Body of pancreas (tissue), 4 donors: Measurements from ENCODE around the gene SGMS1. TPM values are rescaled to one million over a fixed set of nuclear protein-coding genes. Genes with fewer than 3 reads are reported as not detected.

Source experiments
- ATAC-seq: fragments of 150-250 bp; one replicate; pipeline ENCODE4 v1.9.1; 2016
- DNase-seq, 4 donors: peaks; one replicate each; pipeline ENCODE4 v3.0.0-alpha.2; 2019
- H3K27ac ChIP-seq, 4 donors: fragments of 200-600 bp; sonication (generic); 1 replicate in 3 of 4; 2 replicates in 1 of 4; pipeline versions ENCODE4 v1.5.1 to v1.6.1; 2016 to 2019; ENCODE audit warnings: mild to moderate bottlenecking in 1 of 4, mixed read lengths in 1 of 4, moderate library complexity in 1 of 4
- H3K27me3 ChIP-seq, 2 donors: fragments of 200-600 bp; sonication (generic); one replicate each; pipeline ENCODE4 v1.6.0; 2016; ENCODE audit warnings: mild to moderate bottlenecking in 1 of 2
- H3K36me3 ChIP-seq, 2 donors: fragments of 200-600 bp; sonication (generic); replicated peaks in 1 of 2; 2 replicates each; pipeline ENCODE4 v1.5.1; 2016; ENCODE audit warnings: low read depth in 2 of 2; ENCODE audit not compliant: insufficient read depth in 1 of 2
- H3K4me1 ChIP-seq: fragments of 200-600 bp; sonication (generic); one replicate; pipeline ENCODE4 v1.6.0; 2016
- H3K4me3 ChIP-seq, 2 donors: fragments of 200-600 bp; sonication (generic); 1 replicate in 1 of 2; 2 replicates in 1 of 2; pipeline ENCODE4 v1.5.1; 2016 to 2019
- H3K9me3 ChIP-seq, 3 donors: fragments of 200-600 bp; sonication (generic); 1 replicate in 2 of 3; 2 replicates in 1 of 3; pipeline ENCODE4 v1.5.1; 2016
- CTCF ChIP-seq, 7 experiments: fragments of 450-650 bp in 4 of 7; fragments of 200-600 bp in 3 of 7; sonication (generic) in 3 of 7; IDR thresholded peaks; one replicate each; pipeline ENCODE4 v1.5.1; 2016 to 2019; ENCODE audit warnings: antibody characterized with exemption in 7 of 7
- POLR2A ChIP-seq, 3 donors: fragments of 450-650 bp; IDR thresholded peaks; one replicate each; pipeline ENCODE4 v1.6.1; 2016; ENCODE audit warnings: antibody characterized with exemption in 3 of 3, mild to moderate bottlenecking in 2 of 3
- WGBS, 2 donors: methylation state at CpG; one replicate each; pipeline ENCODE4 v1.1.5; 2017; 5-methylcytosine and 5-hydroxymethylcytosine counted together
- intact Hi-C: fragments of 100-400 bp; cut with DNase I; formaldehyde crosslinking; loops from one replicate; pipeline ENCODE4 v1.15.1; 2023
- total RNA-seq, 2 donors: library from RNA; depleted of rRNA; stranded (reverse); fragments of >200 nt; gene quantifications; one replicate each; pipeline ENCODE4 v1.1.0, GENCODE V29; 2016

Gene SGMS1
- total RNA-seq, 2 donors from 2014 or later: 46.2 to 68.9 TPM

- ATAC-seq (no peak), DNase-seq (no peak)
- peaks cover 25% of the 10 kb centered on the region for H3K4me1 ChIP-seq
- no peaks in the 10 kb centered on the region for H3K27me3 ChIP-seq
- H3K27ac ChIP-seq: no peak overlapping the region
- H3K4me3 ChIP-seq: no peak overlapping the region
- TF ChIP-seq POLR2A (IDR thresholded peaks at IDR 0.05): no peak
- TF ChIP-seq CTCF (IDR thresholded peaks at IDR 0.05): no peak
- H3K9me3 ChIP-seq: no peaks in the 10 kb centered on the region
- H3K36me3 ChIP-seq: no peaks in the 10 kb centered on the region
- intact Hi-C loops: loop anchor here (10.0 kb wide), 1 partner anchor 206 kb away; the partner anchor contains the start of gene SGMS1
- WGBS, 2 donors: 79 to 83% methylated on average over 3 of the region's 3 CpGs
These were observed 204.7 kb downstream of the SGMS1 start for GRCh38 chr10:50419091-50419490.

GRCh38 chr10:50417886-50418830, 205.6 kb downstream of the SGMS1 start:
- Histone ChIP-seq H3K4me3 (peak overlapping the region in 1 of 2 donors; percentile 21), H3K4me1 (peaks cover 34% of the 10 kb centered on the region), H3K27ac (peak overlapping the region; percentile 55 to 81 (median 76)), H3K27me3 (no peaks in the 10 kb centered on the region), H3K36me3 (no peaks in the 10 kb centered on the region), H3K9me3 (no peaks in the 10 kb centered on the region)
- intact Hi-C loops: loop anchor here (10.0 kb wide), 1 partner anchor 207 kb away; the partner anchor contains the start of gene SGMS1
- peak; percentile 82 for ATAC-seq
- TF ChIP-seq CTCF (IDR thresholded peaks at IDR 0.05) (peak in 1 of 7 experiments; percentile 7), POLR2A (IDR thresholded peaks at IDR 0.05) (peak; percentile 31 to 61 (median 36))
- 26 to 59% methylated on average over 36 to 62 of the region's 62 CpGs for WGBS, 2 donors
- DNase-seq: peak; percentile 45 to 59 (median 47)

GRCh38 chr10:50417486-50417885, 206.3 kb downstream of the SGMS1 start:
- no peak for DNase-seq
- peaks cover 39% of the 10 kb centered on the region for H3K4me1 ChIP-seq
- H3K9me3 ChIP-seq: no peaks in the 10 kb centered on the region
- peak; percentile 24 for ATAC-seq
- intact Hi-C loops: loop anchor here (10.0 kb wide), 1 partner anchor 207 kb away; the partner anchor contains the start of gene SGMS1
- H3K27ac ChIP-seq: peak overlapping the region; percentile 55 to 81 (median 76)
- WGBS, 2 donors: 45% methylated on average over 6 of the region's 6 CpGs
- TF ChIP-seq CTCF (IDR thresholded peaks at IDR 0.05) (no peak), POLR2A (IDR thresholded peaks at IDR 0.05) (no peak)
- H3K27me3 ChIP-seq: no peaks in the 10 kb centered on the region
- no peaks in the 10 kb centered on the region for H3K36me3 ChIP-seq
- H3K4me3 ChIP-seq: no peak overlapping the region

- ATAC-seq (no peak), DNase-seq (no peak)
- Histone ChIP-seq H3K27me3 (no peaks in the 10 kb centered on the region), H3K4me1 (peaks cover 41% of the 10 kb centered on the region), H3K4me3 (no peak overlapping the region), H3K36me3 (no peaks in the 10 kb centered on the region), H3K9me3 (no peaks in the 10 kb centered on the region), H3K27ac (no peak overlapping the region)
- TF ChIP-seq POLR2A (IDR thresholded peaks at IDR 0.05) (no peak), CTCF (IDR thresholded peaks at IDR 0.05) (no peak)
- intact Hi-C loops: loop anchor here (10.0 kb wide), 1 partner anchor 208 kb away; the partner anchor contains the start of gene SGMS1
- WGBS, 2 donors: 59% methylated on average over 6 of the region's 6 CpGs
These were observed 206.9 kb downstream of the SGMS1 start for GRCh38 chr10:50416881-50417280.
